Measurements from ENCODE around the gene ZAP70.

- no peak for TF ChIP-seq CTCF (IDR thresholded peaks at IDR 0.05)
- no peak for TF ChIP-seq REST (IDR thresholded peaks at IDR 0.05; ENCODE audit: insufficient read depth in 1 of 2, low read depth in 2 of 2, low read length in 1 of 2)
- TF ChIP-seq SIN3A (IDR thresholded peaks at IDR 0.05; ENCODE audit: borderline replicate concordance, insufficient read depth, low read depth, low read length) = no peak
- TF ChIP-seq POLR2AphosphoS5 (IDR thresholded peaks at IDR 0.05; ENCODE audit: low read depth, low read length) = no peak
- TF ChIP-seq TCF7L2 (IDR thresholded peaks at IDR 0.05; ENCODE audit: low read depth, low read length) = no peak
Observed at GRCh38 chr2:97741251-97741650, 27.9 kb downstream of the ZAP70 start.
